ENCODE data around the gene FBXO24.

The FBXO24 gene

DNA sequence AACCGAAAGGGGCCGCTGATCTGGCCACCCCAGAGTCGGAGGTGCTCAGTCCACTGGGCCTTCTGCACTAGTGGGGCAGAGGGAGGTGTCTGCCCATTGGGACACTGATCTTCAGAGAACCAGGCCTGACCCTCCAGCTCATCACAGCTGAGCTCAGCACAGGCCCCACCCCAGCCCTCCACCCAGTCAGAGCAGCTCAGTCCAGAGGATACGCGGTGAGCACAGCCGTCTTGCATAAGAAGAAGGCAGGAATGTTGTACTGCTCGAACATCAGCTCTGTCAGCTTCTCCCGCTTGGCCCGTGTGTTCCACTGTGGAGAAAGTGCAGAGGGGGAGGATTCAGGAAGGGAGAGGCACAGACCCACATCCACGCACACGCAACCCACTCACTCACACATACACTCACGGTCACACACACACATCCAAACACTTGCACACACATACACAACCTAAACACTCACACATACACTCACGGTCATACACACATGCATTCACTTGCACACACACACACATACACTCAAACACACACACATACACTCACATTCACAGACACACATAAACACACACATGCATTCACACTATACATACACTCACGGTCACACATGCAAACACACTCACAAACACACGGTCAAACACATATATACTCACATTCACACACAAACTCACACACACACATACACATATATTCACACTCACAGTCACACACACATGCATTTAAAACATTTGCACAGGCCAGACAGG is 63.9 kb downstream of the FBXO24 start:
- Histone ChIP-seq H3K79me2 (ENCODE audit: insufficient read depth, low read length) (no peaks in the 10 kb centered on the region), H3K9ac (ENCODE audit: low read depth, low read length, poor library complexity, severe bottlenecking) (no peak overlapping the region), H3K4me1 (ENCODE audit: insufficient read depth, low read length, poor library complexity, severe bottlenecking) (no peaks in the 10 kb centered on the region), H3K9me2 (replicated peaks; ENCODE audit: low read depth, low read length) (no peaks in the 10 kb centered on the region), H3K4me2 (ENCODE audit: low read depth, low read length, poor library complexity, severe bottlenecking) (no peak overlapping the region), H2AFZ (ENCODE audit: low read length) (no peak overlapping the region), H3K4me3 (ENCODE audit: low read length, poor library complexity, severe bottlenecking) (no peak overlapping the region), H3K27me3 (ENCODE audit: insufficient read depth, low read length, poor library complexity, severe bottlenecking) (no peaks in the 10 kb centered on the region), H3F3A (ENCODE audit: low read depth) (no peaks in the 10 kb centered on the region), H4K20me1 (ENCODE audit: insufficient read depth, low read length, poor library complexity, severe bottlenecking) (no peaks in the 10 kb centered on the region), H3K36me3 (ENCODE audit: insufficient read depth, low read length) (no peaks in the 10 kb centered on the region), H3K9me3 (ENCODE audit: insufficient read depth, low read depth, low read length) (no peaks in the 10 kb centered on the region)
- TF ChIP-seq EZH2phosphoT487 (IDR thresholded peaks at IDR 0.05; ENCODE audit: borderline replicate concordance) = no peak
- TF ChIP-seq, protein P1, sequence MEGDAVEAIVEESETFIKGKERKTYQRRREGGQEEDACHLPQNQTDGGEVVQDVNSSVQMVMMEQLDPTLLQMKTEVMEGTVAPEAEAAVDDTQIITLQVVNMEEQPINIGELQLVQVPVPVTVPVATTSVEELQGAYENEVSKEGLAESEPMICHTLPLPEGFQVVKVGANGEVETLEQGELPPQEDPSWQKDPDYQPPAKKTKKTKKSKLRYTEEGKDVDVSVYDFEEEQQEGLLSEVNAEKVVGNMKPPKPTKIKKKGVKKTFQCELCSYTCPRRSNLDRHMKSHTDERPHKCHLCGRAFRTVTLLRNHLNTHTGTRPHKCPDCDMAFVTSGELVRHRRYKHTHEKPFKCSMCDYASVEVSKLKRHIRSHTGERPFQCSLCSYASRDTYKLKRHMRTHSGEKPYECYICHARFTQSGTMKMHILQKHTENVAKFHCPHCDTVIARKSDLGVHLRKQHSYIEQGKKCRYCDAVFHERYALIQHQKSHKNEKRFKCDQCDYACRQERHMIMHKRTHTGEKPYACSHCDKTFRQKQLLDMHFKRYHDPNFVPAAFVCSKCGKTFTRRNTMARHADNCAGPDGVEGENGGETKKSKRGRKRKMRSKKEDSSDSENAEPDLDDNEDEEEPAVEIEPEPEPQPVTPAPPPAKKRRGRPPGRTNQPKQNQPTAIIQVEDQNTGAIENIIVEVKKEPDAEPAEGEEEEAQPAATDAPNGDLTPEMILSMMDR (conservative IDR thresholded peaks at IDR 0.05; ENCODE audit: low read length) = no peak

Measured in Loucy (cell line).